Stimulated activated memory B cell treated with anti-CD40 and anti-IgM and Interleukin-4, amounts not matched to agents 10 μg/mL and 1 μg/mL and 100 μg/mL, for 72 hours (primary cell): Measurements from ENCODE around the gene NUDT11.

Experiments used
- ATAC-seq: fragments of 150-1000 bp; cut with Tn5 transposase; 2 replicates; pipeline ENCODE4 v1.10.0; 2021
- H3K27ac Mint-ChIP-seq: one replicate; pipeline ENCODE4 v1.8.0; 2022; ENCODE audit warnings: mild to moderate bottlenecking, mixed read lengths
- H3K27me3 Mint-ChIP-seq: one replicate; pipeline ENCODE4 v1.8.0; 2022; ENCODE audit warnings: mixed read lengths
- H3K36me3 Mint-ChIP-seq: one replicate; pipeline ENCODE4 v1.8.0; 2022; ENCODE audit warnings: mixed read lengths
- H3K4me1 Mint-ChIP-seq: one replicate; pipeline ENCODE4 v1.8.0; 2022; ENCODE audit warnings: mixed read lengths
- H3K4me3 Mint-ChIP-seq: one replicate; pipeline ENCODE4 v1.8.0; 2022; ENCODE audit warnings: mild to moderate bottlenecking, moderate library complexity, mixed read lengths
- H3K9me3 Mint-ChIP-seq: one replicate; pipeline ENCODE4 v1.8.0; 2022; ENCODE audit warnings: mixed read lengths

Gene NUDT11

GRCh38 chrX:51440365-51440764 is 56.0 kb downstream of the NUDT11 start:
- ATAC-seq = no peak
- H3K36me3 Mint-ChIP-seq = no peaks in the 10 kb centered on the region
- no peak overlapping the region for H3K27ac Mint-ChIP-seq
- no peaks in the 10 kb centered on the region for H3K27me3 Mint-ChIP-seq
- H3K4me1 Mint-ChIP-seq = no peaks in the 10 kb centered on the region
- H3K9me3 Mint-ChIP-seq = peaks cover 4% of the 10 kb centered on the region
- no peak overlapping the region for H3K4me3 Mint-ChIP-seq
